ENCODE results near the gene MECP2.

MECP2 gene

GRCh38 chrX:154040307-154040756 lies 57.2 kb downstream of the MECP2 start:
- H3K4me3 ChIP-seq (ENCODE audit: low read depth, low read length), result no peak overlapping the region
- no peak for DNase-seq (ENCODE audit: low read depth)
- TF ChIP-seq, protein P1, sequence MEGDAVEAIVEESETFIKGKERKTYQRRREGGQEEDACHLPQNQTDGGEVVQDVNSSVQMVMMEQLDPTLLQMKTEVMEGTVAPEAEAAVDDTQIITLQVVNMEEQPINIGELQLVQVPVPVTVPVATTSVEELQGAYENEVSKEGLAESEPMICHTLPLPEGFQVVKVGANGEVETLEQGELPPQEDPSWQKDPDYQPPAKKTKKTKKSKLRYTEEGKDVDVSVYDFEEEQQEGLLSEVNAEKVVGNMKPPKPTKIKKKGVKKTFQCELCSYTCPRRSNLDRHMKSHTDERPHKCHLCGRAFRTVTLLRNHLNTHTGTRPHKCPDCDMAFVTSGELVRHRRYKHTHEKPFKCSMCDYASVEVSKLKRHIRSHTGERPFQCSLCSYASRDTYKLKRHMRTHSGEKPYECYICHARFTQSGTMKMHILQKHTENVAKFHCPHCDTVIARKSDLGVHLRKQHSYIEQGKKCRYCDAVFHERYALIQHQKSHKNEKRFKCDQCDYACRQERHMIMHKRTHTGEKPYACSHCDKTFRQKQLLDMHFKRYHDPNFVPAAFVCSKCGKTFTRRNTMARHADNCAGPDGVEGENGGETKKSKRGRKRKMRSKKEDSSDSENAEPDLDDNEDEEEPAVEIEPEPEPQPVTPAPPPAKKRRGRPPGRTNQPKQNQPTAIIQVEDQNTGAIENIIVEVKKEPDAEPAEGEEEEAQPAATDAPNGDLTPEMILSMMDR (IDR thresholded peaks at IDR 0.05; ENCODE audit: low read depth, low read length, missing control alignments), result no peak

DNA sequence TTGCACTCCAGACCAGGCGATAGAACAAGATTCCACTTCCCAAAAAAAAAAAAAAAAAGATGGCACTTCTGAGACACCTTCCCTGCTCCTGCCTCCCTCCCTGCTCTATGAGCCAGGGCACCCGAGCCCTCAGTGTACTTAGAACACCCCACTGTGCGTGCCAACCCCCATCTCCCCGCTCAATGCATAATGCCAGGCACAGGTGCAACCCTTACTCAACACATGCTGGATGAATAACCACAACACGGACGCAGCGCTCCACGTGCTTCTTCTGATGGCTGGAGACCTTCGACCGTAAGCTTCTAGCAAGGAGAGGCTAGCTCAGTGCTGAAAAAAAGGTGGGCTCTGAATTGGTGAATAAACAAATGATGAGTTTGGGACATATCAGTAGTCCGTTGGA lies 57.9 kb downstream of the MECP2 start:
- no peak for DNase-seq (ENCODE audit: low read depth)
- no peak overlapping the region for H3K4me3 ChIP-seq (ENCODE audit: low read depth, low read length)
- TF ChIP-seq, protein P1 (IDR thresholded peaks at IDR 0.05; ENCODE audit: low read depth, low read length, missing control alignments), result no peak

DNA sequence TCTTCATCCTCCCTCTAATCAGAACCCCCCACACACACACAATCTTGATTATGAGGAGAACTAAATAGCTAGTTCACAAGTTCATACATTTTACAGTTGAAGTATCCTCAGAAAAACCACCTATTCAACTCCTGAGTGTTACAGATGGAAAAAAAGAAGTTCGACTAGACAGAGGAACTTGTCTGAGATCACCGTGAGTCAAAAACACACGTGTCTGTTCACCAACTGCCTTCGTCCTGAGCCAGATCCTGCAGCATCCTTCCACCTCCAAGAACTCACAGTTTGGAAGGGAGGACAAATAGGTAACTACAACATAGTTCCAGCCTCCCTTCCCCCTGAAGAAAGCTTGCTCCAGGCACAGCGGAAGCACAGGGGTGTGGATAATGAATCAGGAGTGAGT lies 58.9 kb downstream of the MECP2 start:
- DNase-seq (ENCODE audit: low read depth), result no peak
- H3K4me3 ChIP-seq (ENCODE audit: low read depth, low read length), result no peak overlapping the region
- TF ChIP-seq, protein P1 (IDR thresholded peaks at IDR 0.05; ENCODE audit: low read depth, low read length, missing control alignments), result no peak

DNA sequence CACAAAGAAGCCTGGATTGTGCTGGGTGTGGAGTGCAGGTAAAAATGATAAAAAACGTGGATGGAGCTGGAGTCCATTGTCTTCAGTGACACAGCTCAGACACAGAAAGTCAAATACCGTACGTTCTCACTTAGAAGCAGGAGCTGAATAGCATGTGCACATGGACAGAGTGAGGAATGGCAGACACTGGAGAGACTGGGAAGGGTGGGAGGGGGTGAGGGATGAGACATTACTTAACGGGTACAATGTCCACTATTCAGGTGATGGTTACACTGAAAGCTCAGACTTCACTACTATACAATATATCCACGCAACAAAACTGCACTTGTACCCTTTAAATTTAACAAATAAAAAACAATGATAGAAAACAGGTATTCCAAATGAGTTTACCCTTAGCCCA lies 59.8 kb downstream of the MECP2 start:
- no peak for DNase-seq (ENCODE audit: low read depth)
- TF ChIP-seq, protein P1 (IDR thresholded peaks at IDR 0.05; ENCODE audit: low read depth, low read length, missing control alignments), result no peak

GRCh38 chrX:154036513-154036912 lies 61.0 kb downstream of the MECP2 start:
- no peak overlapping the region for H3K4me3 ChIP-seq (ENCODE audit: low read depth, low read length)
- no peak for DNase-seq (ENCODE audit: low read depth)
- TF ChIP-seq, protein P1 (IDR thresholded peaks at IDR 0.05; ENCODE audit: low read depth, low read length, missing control alignments), result no peak

More for the DNA sequence above, 59.8 kb downstream of the MECP2 start:
- no peak overlapping the region for H3K4me3 ChIP-seq (ENCODE audit: low read depth, low read length)

DNA sequence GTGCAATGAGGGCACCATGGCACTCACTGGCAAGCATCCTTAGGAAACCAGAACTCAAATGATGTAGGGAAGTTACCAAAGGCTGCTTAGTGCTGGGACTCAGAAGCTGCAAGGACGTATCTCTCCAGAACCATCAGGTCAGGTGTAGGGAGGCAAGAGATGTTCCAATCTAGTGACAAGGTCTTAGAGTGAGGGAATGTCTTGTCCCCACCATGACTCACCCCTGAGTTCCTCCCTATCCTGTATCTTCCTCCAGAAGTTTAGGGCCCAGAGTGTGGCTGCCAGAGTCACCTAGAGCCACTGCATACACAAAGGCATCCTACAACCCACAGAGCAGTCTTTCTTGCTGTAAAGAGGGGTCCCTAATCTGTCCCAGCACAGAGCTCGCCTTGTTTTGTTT lies 63.7 kb downstream of the MECP2 start:
- DNase-seq (ENCODE audit: low read depth), result no peak
- H3K4me3 ChIP-seq (ENCODE audit: low read depth, low read length), result no peak overlapping the region
- TF ChIP-seq, protein P1 (IDR thresholded peaks at IDR 0.05; ENCODE audit: low read depth, low read length, missing control alignments), result no peak

- DNase-seq (ENCODE audit: low read depth), result no peak
- no peak overlapping the region for H3K4me3 ChIP-seq (ENCODE audit: low read depth, low read length)
- TF ChIP-seq, protein P1 (IDR thresholded peaks at IDR 0.05; ENCODE audit: low read depth, low read length, missing control alignments), result no peak
Measured at GRCh38 chrX:154032653-154033052, 64.9 kb downstream of the MECP2 start.

Data from GM12864 (cell line).